ENCODE results near the gene NDRG4.

DNA sequence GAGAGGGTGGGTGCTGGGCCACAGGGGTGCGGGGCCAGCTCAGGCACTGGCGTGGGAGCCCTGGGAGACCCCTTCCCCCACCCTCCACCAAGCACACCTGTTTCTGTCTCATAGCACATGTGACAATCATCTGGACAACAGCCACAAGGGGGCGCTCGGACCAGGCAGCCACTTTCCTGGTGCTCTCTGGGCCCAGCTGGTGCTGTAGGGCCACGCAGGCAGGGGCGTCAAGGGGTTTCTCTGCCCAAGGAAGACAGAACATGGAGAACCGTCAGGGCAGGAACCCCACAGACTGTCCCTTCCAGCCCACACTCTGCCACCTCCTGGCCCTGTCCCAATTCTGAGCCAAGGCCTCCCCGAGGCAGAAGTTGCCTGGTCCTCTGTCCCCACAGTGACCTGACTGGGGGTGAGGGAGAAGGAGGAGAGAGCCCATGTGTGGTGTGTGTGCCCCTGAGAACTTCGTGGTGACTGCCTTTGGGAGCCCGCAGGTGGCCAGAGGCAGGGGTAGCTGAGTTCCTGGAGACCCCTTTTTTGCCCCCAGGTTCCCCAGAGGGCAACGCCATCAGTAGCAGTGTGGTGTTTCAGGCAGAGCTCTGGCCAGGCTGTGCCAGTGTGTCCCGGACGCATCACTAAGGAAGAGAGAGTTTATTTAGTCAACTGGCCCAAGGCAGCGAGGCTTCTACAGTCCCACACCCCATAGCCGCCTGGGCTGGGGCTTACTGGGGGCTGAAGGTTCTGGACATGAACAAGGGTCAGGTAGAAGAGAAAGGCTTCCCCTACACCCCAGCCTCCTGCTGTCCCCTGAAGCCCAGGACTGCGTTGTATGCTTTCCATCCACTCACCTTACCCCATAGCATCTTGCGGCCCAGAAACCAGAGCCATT is 12.2 kb downstream of the NDRG4 start:
- no peak for TF ChIP-seq EZH2 (IDR thresholded peaks at IDR 0.05; ENCODE audit: insufficient read depth, poor library complexity, severe bottlenecking)
- no peak for TF ChIP-seq EZH2phosphoT487 (IDR thresholded peaks at IDR 0.05; ENCODE audit: insufficient read depth, low read depth)

Data from GM23248 (cell line).